B cell (primary cell): ENCODE measurements around the gene ZBTB43. TPM values are rescaled to one million over a fixed set of nuclear protein-coding genes. Genes with fewer than 3 reads are reported as not detected.

Source experiments
- ATAC-seq: fragments of 200-7000 bp; cut with Tn5 transposase; one replicate; pipeline ENCODE4 v1.10.0; 2021; ENCODE audit warnings: low read depth, mild to moderate bottlenecking, moderate number of reproducible peaks, moderate library complexity
- CTCF ChIA-PET: fragments of 350-600 bp; sonication (Branson Sonifier 250); formaldehyde crosslinking; loops from one replicate; lab custom pipeline; 2021; ENCODE audit warnings: antibody characterized with exemption, inconsistent platforms; lab: Charles Lee
- POLR2A ChIA-PET: fragments of 350-600 bp; sonication (Branson Sonifier 250); formaldehyde crosslinking; loops from one replicate; lab custom pipeline; 2021; ENCODE audit warnings: antibody characterized with exemption; lab: Charles Lee
- DNase-seq: peaks from one replicate; pipeline ENCODE4 v3.0.0; 2013
- H2AFZ ChIP-seq: 2 replicates; pipeline ENCODE4 v1.6.1; 2012; ENCODE audit warnings: mild to moderate bottlenecking, low read depth, low read length; ENCODE audit not compliant: insufficient read depth, poor library complexity, severe bottlenecking
- H3K27ac ChIP-seq, 2 donors: 1 replicate in 1 of 2; 2 replicates in 1 of 2; pipeline ENCODE4 v1.5.1; 2012 to 2013; ENCODE audit warnings: low read length in 2 of 2, mild to moderate bottlenecking in 2 of 2, moderate library complexity in 1 of 2
- H3K27me3 ChIP-seq, 4 experiments: fragments of 200-600 bp in 1 of 4; sonication (generic) in 1 of 4; replicated peaks in 1 of 4; 1 replicate in 2 of 4; 2 replicates in 2 of 4; pipeline versions ENCODE4 v1.6.1 to v1.7.0; 2013 to 2016; ENCODE audit warnings: low read length in 3 of 4, mild to moderate bottlenecking in 2 of 4, mixed read lengths in 1 of 4, moderate library complexity in 1 of 4; ENCODE audit not compliant: insufficient read depth in 4 of 4, control insufficient read depth in 3 of 4; ENCODE audit errors: control extremely low read depth in 1 of 4
- H3K36me3 ChIP-seq, 2 experiments: replicated peaks in 1 of 2; 1 replicate in 1 of 2; 2 replicates in 1 of 2; pipeline versions ENCODE4 v1.6.1 to v1.7.1; 2013; ENCODE audit warnings: low read length in 1 of 2; ENCODE audit not compliant: insufficient read depth in 2 of 2, control insufficient read depth in 1 of 2; ENCODE audit errors: control extremely low read depth in 1 of 2, extremely low read depth in 1 of 2
- H3K4me1 ChIP-seq, 2 donors: fragments of 200-600 bp in 1 of 2; sonication (generic) in 1 of 2; 1 replicate in 1 of 2; 2 replicates in 1 of 2; pipeline versions ENCODE4 v1.5.1 to v1.6.1; 2013 to 2017; ENCODE audit warnings: low read length in 2 of 2; ENCODE audit not compliant: control insufficient read depth in 2 of 2, insufficient read depth in 2 of 2
- H3K4me2 ChIP-seq: replicated peaks from 2 replicates; pipeline ENCODE3; 2012; ENCODE audit warnings: mild to moderate bottlenecking, low read depth, low read length; ENCODE audit not compliant: poor library complexity, severe bottlenecking
- H3K4me3 ChIP-seq, 5 experiments: fragments of 200-600 bp in 1 of 5; sonication (generic) in 1 of 5; 1 replicate in 3 of 5; 2 replicates in 2 of 5; pipeline versions ENCODE4 v1.5.1 to v1.7.0; 2011 to 2016; ENCODE audit warnings: low read length in 4 of 5, mild to moderate bottlenecking in 4 of 5, low read depth in 2 of 5, control low read depth in 1 of 5, moderate library complexity in 1 of 5; ENCODE audit not compliant: insufficient read depth in 1 of 5; ENCODE audit errors: control extremely low read depth in 1 of 5, extremely low read depth in 1 of 5
- H3K79me2 ChIP-seq: fragments of 200-600 bp; sonication (generic); one replicate; pipeline ENCODE4 v1.6.0; 2016; ENCODE audit warnings: low read length; ENCODE audit not compliant: control insufficient read depth, insufficient read depth
- H3K9ac ChIP-seq: fragments of 200-600 bp; sonication (generic); 2 replicates; pipeline ENCODE4 v1.6.1; 2017; ENCODE audit warnings: mild to moderate bottlenecking, low read length, moderate library complexity
- H3K9me3 ChIP-seq, 3 donors: one replicate each; pipeline versions ENCODE4 v1.6.1 to v1.7.1; 2013; ENCODE audit warnings: low read length in 2 of 3; ENCODE audit not compliant: control insufficient read depth in 2 of 3, insufficient read depth in 1 of 3; ENCODE audit errors: control extremely low read depth in 1 of 3
- H4K20me1 ChIP-seq: 2 replicates; pipeline ENCODE4 v1.6.0; 2012; ENCODE audit warnings: mild to moderate bottlenecking, low read length; ENCODE audit not compliant: insufficient read depth, control insufficient read depth, poor library complexity, severe bottlenecking
- H3K27ac Mint-ChIP-seq: one replicate; pipeline ENCODE4 v1.8.0; 2021; ENCODE audit warnings: mixed read lengths
- H3K27me3 Mint-ChIP-seq: one replicate; pipeline ENCODE4 v1.8.0; 2021; ENCODE audit warnings: mixed read lengths
- H3K4me1 Mint-ChIP-seq: one replicate; pipeline ENCODE4 v1.8.0; 2021; ENCODE audit warnings: mixed read lengths
- H3K4me3 Mint-ChIP-seq: one replicate; pipeline ENCODE4 v1.8.0; 2021; ENCODE audit warnings: mixed read lengths
- H3K9me3 Mint-ChIP-seq: one replicate; pipeline ENCODE4 v1.8.0; 2022; ENCODE audit warnings: mixed read lengths; ENCODE audit not compliant: insufficient read depth
- EZH2 ChIP-seq: IDR thresholded peaks from 2 replicates; pipeline ENCODE4 v1.6.1; 2012; ENCODE audit warnings: borderline replicate concordance, low read depth, mild to moderate bottlenecking, moderate library complexity, low read length; ENCODE audit not compliant: insufficient read depth, poor library complexity, severe bottlenecking
- WGBS: methylation state at CpG from one replicate; pipeline ENCODE4 v1.1.5; 2013; ENCODE audit warnings: missing lambda C conversion rate; ENCODE audit not compliant: insufficient coverage; 5-methylcytosine and 5-hydroxymethylcytosine counted together
- intact Hi-C: fragments of 100-400 bp; cut with micrococcal nuclease; formaldehyde crosslinking; loops from one replicate; pipeline ENCODE4 v1.10.0; 2022
- polyA plus RNA-seq: library from polyadenylated mRNA; depleted of rRNA; stranded (reverse); fragments of >200 nt; gene quantifications from 2 replicates; pipeline ENCODE4 v1.2.3, GENCODE V29; 2012
- total RNA-seq, 2 donors: library from RNA; stranded (reverse); fragments of 120-200 nt in 1 of 2; gene quantifications; 1 replicate in 1 of 2; 2 replicates in 1 of 2; pipeline versions ENCODE4 v1.2.3 to v1.2.4, GENCODE V29; 2013 to 2022
- TF ChIP-seq, protein P1 (sequence below): fragments of 200-600 bp; IDR thresholded peaks from one replicate; pipeline ENCODE4 v1.8.0; 2022; ENCODE audit warnings: antibody characterized with exemption, mild to moderate bottlenecking

Gene ZBTB43
- total and polyA plus RNA-seq, 2 donors (not counting 1 experiment from before 2014, with no cell fraction given) = 7.0 to 20.2 TPM

DNA sequence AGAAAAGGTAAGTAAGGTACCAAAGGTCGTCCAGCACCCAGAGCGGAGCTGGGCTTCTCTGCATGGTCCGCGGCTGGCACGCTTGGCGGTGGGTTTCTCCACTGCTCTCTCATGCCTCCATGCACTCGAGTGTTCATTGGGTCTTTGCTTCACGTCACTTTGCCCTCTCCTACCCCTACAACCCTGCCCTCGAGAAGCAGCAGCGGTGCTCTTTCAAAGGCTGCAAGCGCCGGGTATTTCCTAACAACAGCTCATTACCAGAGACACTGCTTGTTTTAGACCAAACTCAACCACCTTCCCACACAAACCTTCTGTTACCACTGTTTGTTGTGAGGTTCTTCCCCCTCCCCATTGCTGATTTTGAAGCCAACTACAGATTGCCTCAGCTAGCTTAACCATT, 34.1 kb downstream of the ZBTB43 start:
- peaks cover 0 to 20% of the 10 kb centered on the region in 2 experiments for H3K36me3 ChIP-seq
- Mint-ChIP-seq H3K27ac (no peak overlapping the region), H3K4me3 (no peak overlapping the region), H3K9me3 (no peaks in the 10 kb centered on the region), H3K27me3 (no peaks in the 10 kb centered on the region), H3K4me1 (peaks cover 30% of the 10 kb centered on the region)
- DNase-seq (no peak), ATAC-seq (no peak)
- H2AFZ ChIP-seq = no peak overlapping the region
- H3K4me3 ChIP-seq = no peak overlapping the region
- peaks cover 7% of the 10 kb centered on the region for H4K20me1 ChIP-seq
- ChIA-PET CTCF (interaction anchor here (1.2 kb wide), 1 partner anchor 133 kb away, joined by 3 read pairs; no protein-coding TSS in a partner anchor), POLR2A (no interaction called here)
- H3K27ac ChIP-seq = no peak overlapping the region
- intact Hi-C loops = no loop called here
- no peaks in the 10 kb centered on the region for H3K9me3 ChIP-seq
- 73% methylated on average over 12 of the region's 12 CpGs for WGBS
- peaks cover 18% of the 10 kb centered on the region for H3K79me2 ChIP-seq
- no peak overlapping the region for H3K9ac ChIP-seq
- H3K4me1 ChIP-seq = peaks cover 0 to 3% of the 10 kb centered on the region in 2 donors
- H3K4me2 ChIP-seq = no peak overlapping the region
- TF ChIP-seq EZH2 = no peak
- TF ChIP-seq, protein P1, sequence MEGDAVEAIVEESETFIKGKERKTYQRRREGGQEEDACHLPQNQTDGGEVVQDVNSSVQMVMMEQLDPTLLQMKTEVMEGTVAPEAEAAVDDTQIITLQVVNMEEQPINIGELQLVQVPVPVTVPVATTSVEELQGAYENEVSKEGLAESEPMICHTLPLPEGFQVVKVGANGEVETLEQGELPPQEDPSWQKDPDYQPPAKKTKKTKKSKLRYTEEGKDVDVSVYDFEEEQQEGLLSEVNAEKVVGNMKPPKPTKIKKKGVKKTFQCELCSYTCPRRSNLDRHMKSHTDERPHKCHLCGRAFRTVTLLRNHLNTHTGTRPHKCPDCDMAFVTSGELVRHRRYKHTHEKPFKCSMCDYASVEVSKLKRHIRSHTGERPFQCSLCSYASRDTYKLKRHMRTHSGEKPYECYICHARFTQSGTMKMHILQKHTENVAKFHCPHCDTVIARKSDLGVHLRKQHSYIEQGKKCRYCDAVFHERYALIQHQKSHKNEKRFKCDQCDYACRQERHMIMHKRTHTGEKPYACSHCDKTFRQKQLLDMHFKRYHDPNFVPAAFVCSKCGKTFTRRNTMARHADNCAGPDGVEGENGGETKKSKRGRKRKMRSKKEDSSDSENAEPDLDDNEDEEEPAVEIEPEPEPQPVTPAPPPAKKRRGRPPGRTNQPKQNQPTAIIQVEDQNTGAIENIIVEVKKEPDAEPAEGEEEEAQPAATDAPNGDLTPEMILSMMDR = no peak
- no peaks in the 10 kb centered on the region for H3K27me3 ChIP-seq

- no peak overlapping the region for H3K27ac ChIP-seq
- H3K27me3 ChIP-seq = no peaks in the 10 kb centered on the region
- Mint-ChIP-seq H3K27ac (no peak overlapping the region), H3K9me3 (no peaks in the 10 kb centered on the region), H3K4me1 (peaks cover 26% of the 10 kb centered on the region), H3K27me3 (no peaks in the 10 kb centered on the region), H3K4me3 (no peak overlapping the region)
- DNase-seq (no peak), ATAC-seq (no peak)
- TF ChIP-seq EZH2 = no peak
- TF ChIP-seq, protein P1 = no peak
- H3K4me2 ChIP-seq = no peak overlapping the region
- POLR2A ChIA-PET = no interaction called here
- H3K4me3 ChIP-seq = no peak overlapping the region
- H2AFZ ChIP-seq = no peak overlapping the region
- H3K9ac ChIP-seq = no peak overlapping the region
- peaks cover 0 to 16% of the 10 kb centered on the region in 2 experiments for H3K36me3 ChIP-seq
- 96% methylated on average over 4 of the region's 8 CpGs for WGBS
- H3K4me1 ChIP-seq = no peaks in the 10 kb centered on the region
- H4K20me1 ChIP-seq = peaks cover 7% of the 10 kb centered on the region
- intact Hi-C loops = no loop called here
- no peaks in the 10 kb centered on the region for H3K9me3 ChIP-seq
- CTCF ChIA-PET = interaction anchor here (1.2 kb wide), 1 partner anchor 133 kb away, joined by 3 read pairs; no protein-coding TSS in a partner anchor
- H3K79me2 ChIP-seq = peaks cover 14% of the 10 kb centered on the region
Measured at GRCh38 chr9:126839301-126839700, 34.5 kb downstream of the ZBTB43 start.
